HG02571 (cell line): ENCODE results near the gene NHERF1.

Experiments used
- ATAC-seq: cut with Tn5 transposase; IDR thresholded peaks from one replicate; pipeline ENCODE4 v1.9.1; 2021; ENCODE audit warnings: mild to moderate bottlenecking, moderate library complexity; ENCODE audit not compliant: unreplicated experiment

Gene NHERF1

GRCh38 chr17:74748529-74749278, at the start of gene NHERF1:
Gene NHERF1, plus strand, starts transcription at chr17:74748628. Its CDS starts 219 bp downstream, at chr17:74748847.
- peak; percentile 84 for ATAC-seq

GRCh38 chr17:74699236-74699635, 49.2 kb upstream of the NHERF1 start:
- ATAC-seq: no peak

GRCh38 chr17:74702116-74702871, 46.1 kb upstream of the NHERF1 start:
- ATAC-seq: no peak

GRCh38 chr17:74703311-74703710, 45.1 kb upstream of the NHERF1 start:
- no peak for ATAC-seq

- ATAC-seq: no peak
These were observed 43.9 kb upstream of the NHERF1 start for GRCh38 chr17:74704544-74704943.

GRCh38 chr17:74711058-74711824, 37.2 kb upstream of the NHERF1 start:
- no peak for ATAC-seq

- ATAC-seq: no peak
These were observed 36.1 kb upstream of the NHERF1 start for GRCh38 chr17:74712301-74712700.

GRCh38 chr17:74712756-74713155, 35.7 kb upstream of the NHERF1 start, which contains the start of gene CD300LF:
Gene CD300LF, minus strand, starts transcription at chr17:74712923. Its CDS starts 57 bp downstream, at chr17:74712866.
- ATAC-seq: no peak

- ATAC-seq: no peak
These were observed 35.2 kb upstream of the NHERF1 start for GRCh38 chr17:74713171-74713755.

- ATAC-seq: no peak
These were observed 33.3 kb upstream of the NHERF1 start for GRCh38 chr17:74715144-74715543.

GRCh38 chr17:74720506-74720905, 27.9 kb upstream of the NHERF1 start:
- no peak for ATAC-seq

- ATAC-seq: no peak
These were observed 25.6 kb upstream of the NHERF1 start for GRCh38 chr17:74722782-74723181.

- ATAC-seq: no peak
These were observed 24.5 kb upstream of the NHERF1 start for GRCh38 chr17:74723891-74724290.

GRCh38 chr17:74725111-74725510, 23.3 kb upstream of the NHERF1 start:
- ATAC-seq: no peak

- ATAC-seq: no peak
These were observed 20.3 kb upstream of the NHERF1 start for GRCh38 chr17:74728033-74728701.

GRCh38 chr17:74728702-74729075, 19.7 kb upstream of the NHERF1 start:
- no peak for ATAC-seq

GRCh38 chr17:74729368-74729767, 19.1 kb upstream of the NHERF1 start:
- ATAC-seq: no peak

GRCh38 chr17:74729866-74730265, 18.6 kb upstream of the NHERF1 start:
- ATAC-seq: no peak

- ATAC-seq: no peak
These were observed 17.7 kb upstream of the NHERF1 start for GRCh38 chr17:74730491-74731346.

- ATAC-seq: no peak
These were observed 17.2 kb upstream of the NHERF1 start for GRCh38 chr17:74731347-74731605.
